Measurements from ENCODE around the gene RNU11. TPM values are rescaled to one million over a fixed set of nuclear protein-coding genes. Genes with fewer than 3 reads are reported as not detected.

The RNU11 gene
- total and polyA plus RNA-seq, 2 experiments from 2014 or later, result not detected

DNA sequence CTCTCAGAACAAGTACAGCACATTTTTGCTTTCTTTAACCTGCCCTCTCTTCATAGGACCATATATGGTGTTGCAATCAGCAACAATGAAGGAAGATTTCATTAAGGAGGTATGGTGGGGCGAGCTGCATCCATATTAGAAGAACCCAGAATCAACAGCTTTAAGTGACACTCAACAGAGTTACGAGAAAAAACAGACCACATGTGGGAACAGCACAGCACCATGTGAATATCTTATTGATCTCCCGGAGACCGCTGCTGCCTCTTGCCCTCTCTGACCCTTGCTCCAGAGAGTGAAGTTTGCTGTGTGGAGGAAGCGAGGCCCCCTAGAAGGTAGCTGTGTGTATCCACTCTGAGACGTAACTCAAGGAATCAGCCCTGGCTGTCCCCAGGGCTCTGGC, 43.4 kb upstream of the RNU11 start:
- no peak overlapping the region for H3K4me3 ChIP-seq
- H3K27ac Mint-ChIP-seq, result no peak overlapping the region
- no peak for ATAC-seq

More for the DNA sequence above, 43.4 kb upstream of the RNU11 start:
- Histone ChIP-seq H3K27ac (ENCODE audit: low read depth) (0 out of 2 replicates have a peak overlapping the region, but pooled peaks have one; percentile 66), H3F3A (replicated peaks; ENCODE audit: low read depth) (peaks cover 17% of the 10 kb centered on the region; the same call in 1 of the 2 replicates), H3K9me2 (ENCODE audit: insufficient read depth) (no peaks in the 10 kb centered on the region), H4K20me1 (replicated peaks; ENCODE audit: insufficient read depth) (no peaks in the 10 kb centered on the region), H3K4me2 (no peak overlapping the region), H3K36me3 (ENCODE audit: insufficient read depth) (peaks cover 17% of the 10 kb centered on the region; the same call in 1 of the 2 replicates), H3K4me1 (ENCODE audit: insufficient read depth) (no peaks in the 10 kb centered on the region; the same call in 1 of the 2 replicates), H3K79me2 (replicated peaks; ENCODE audit: insufficient read depth) (no peaks in the 10 kb centered on the region), H3K27me3 (ENCODE audit: insufficient read depth) (no peaks in the 10 kb centered on the region), H2AFZ (no peak overlapping the region)
- Mint-ChIP-seq H3K27me3 (ENCODE audit: insufficient read depth, low read depth, poor library complexity) (no peaks in the 10 kb centered on the region), H3K4me1 (peaks cover 7% of the 10 kb centered on the region; the same call in 2 of the 3 replicates), H3K4me3 (no peak overlapping the region), H3K36me3 (ENCODE audit: low read depth) (peaks cover 17% of the 10 kb centered on the region), H3K9me3 (no peaks in the 10 kb centered on the region)
- TF ChIP-seq, protein P1, sequence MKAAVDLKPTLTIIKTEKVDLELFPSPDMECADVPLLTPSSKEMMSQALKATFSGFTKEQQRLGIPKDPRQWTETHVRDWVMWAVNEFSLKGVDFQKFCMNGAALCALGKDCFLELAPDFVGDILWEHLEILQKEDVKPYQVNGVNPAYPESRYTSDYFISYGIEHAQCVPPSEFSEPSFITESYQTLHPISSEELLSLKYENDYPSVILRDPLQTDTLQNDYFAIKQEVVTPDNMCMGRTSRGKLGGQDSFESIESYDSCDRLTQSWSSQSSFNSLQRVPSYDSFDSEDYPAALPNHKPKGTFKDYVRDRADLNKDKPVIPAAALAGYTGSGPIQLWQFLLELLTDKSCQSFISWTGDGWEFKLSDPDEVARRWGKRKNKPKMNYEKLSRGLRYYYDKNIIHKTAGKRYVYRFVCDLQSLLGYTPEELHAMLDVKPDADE (IDR thresholded peaks at IDR 0.05), result no peak
- TF ChIP-seq EZH2phosphoT487 (IDR thresholded peaks at IDR 0.05; ENCODE audit: unreplicated experiment), result no peak
- no peak for TF ChIP-seq CREB1 (CRISPR knock-in tag; IDR thresholded peaks at IDR 0.05; ENCODE audit: low read depth)
- TF ChIP-seq ZNF331 (CRISPR knock-in tag; IDR thresholded peaks at IDR 0.05; ENCODE audit: low read depth), result no peak
- no peak for TF ChIP-seq ZNF114 (CRISPR knock-in tag; IDR thresholded peaks at IDR 0.05)
- no peak for TF ChIP-seq CTCF (conservative IDR thresholded peaks at IDR 0.05; ENCODE audit: low read depth in 2 of 2)
- no peak for TF ChIP-seq JUNB (IDR thresholded peaks at IDR 0.05; ENCODE audit: unreplicated experiment)
- TF ChIP-seq, protein P2, sequence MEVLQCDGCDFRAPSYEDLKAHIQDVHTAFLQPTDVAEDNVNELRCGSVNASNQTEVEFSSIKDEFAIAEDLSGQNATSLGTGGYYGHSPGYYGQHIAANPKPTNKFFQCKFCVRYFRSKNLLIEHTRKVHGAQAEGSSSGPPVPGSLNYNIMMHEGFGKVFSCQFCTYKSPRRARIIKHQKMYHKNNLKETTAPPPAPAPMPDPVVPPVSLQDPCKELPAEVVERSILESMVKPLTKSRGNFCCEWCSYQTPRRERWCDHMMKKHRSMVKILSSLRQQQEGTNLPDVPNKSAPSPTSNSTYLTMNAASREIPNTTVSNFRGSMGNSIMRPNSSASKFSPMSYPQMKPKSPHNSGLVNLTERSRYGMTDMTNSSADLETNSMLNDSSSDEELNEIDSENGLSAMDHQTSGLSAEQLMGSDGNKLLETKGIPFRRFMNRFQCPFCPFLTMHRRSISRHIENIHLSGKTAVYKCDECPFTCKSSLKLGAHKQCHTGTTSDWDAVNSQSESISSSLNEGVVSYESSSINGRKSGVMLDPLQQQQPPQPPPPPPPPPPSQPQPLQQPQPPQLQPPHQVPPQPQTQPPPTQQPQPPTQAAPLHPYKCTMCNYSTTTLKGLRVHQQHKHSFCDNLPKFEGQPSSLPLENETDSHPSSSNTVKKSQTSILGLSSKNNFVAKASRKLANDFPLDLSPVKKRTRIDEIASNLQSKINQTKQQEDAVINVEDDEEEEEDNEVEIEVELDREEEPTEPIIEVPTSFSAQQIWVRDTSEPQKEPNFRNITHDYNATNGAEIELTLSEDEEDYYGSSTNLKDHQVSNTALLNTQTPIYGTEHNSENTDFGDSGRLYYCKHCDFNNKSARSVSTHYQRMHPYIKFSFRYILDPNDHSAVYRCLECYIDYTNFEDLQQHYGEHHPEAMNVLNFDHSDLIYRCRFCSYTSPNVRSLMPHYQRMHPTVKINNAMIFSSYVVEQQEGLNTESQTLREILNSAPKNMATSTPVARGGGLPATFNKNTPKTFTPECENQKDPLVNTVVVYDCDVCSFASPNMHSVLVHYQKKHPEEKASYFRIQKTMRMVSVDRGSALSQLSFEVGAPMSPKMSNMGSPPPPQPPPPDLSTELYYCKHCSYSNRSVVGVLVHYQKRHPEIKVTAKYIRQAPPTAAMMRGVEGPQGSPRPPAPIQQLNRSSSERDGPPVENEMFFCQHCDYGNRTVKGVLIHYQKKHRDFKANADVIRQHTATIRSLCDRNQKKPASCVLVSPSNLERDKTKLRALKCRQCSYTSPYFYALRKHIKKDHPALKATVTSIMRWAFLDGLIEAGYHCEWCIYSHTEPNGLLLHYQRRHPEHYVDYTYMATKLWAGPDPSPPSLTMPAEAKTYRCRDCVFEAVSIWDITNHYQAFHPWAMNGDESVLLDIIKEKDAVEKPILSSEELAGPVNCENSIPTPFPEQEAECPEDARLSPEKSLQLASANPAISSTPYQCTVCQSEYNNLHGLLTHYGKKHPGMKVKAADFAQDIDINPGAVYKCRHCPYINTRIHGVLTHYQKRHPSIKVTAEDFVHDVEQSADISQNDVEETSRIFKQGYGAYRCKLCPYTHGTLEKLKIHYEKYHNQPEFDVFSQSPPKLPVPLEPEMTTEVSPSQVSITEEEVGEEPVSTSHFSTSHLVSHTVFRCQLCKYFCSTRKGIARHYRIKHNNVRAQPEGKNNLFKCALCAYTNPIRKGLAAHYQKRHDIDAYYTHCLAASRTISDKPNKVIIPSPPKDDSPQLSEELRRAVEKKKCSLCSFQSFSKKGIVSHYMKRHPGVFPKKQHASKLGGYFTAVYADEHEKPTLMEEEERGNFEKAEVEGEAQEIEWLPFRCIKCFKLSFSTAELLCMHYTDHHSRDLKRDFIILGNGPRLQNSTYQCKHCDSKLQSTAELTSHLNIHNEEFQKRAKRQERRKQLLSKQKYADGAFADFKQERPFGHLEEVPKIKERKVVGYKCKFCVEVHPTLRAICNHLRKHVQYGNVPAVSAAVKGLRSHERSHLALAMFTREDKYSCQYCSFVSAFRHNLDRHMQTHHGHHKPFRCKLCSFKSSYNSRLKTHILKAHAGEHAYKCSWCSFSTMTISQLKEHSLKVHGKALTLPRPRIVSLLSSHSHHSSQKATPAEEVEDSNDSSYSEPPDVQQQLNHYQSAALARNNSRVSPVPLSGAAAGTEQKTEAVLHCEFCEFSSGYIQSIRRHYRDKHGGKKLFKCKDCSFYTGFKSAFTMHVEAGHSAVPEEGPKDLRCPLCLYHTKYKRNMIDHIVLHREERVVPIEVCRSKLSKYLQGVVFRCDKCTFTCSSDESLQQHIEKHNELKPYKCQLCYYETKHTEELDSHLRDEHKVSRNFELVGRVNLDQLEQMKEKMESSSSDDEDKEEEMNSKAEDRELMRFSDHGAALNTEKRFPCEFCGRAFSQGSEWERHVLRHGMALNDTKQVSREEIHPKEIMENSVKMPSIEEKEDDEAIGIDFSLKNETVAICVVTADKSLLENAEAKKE (CRISPR knock-in tag; IDR thresholded peaks at IDR 0.05), result no peak
- no peak for TF ChIP-seq STAT1 (IDR thresholded peaks at IDR 0.05; ENCODE audit: unreplicated experiment)
- no peak for TF ChIP-seq EZH2 (IDR thresholded peaks at IDR 0.05; ENCODE audit: low read depth, unreplicated experiment)
- TF ChIP-seq NANOG (IDR thresholded peaks at IDR 0.05; ENCODE audit: borderline replicate concordance), result no peak
- TF ChIP-seq, protein P3, sequence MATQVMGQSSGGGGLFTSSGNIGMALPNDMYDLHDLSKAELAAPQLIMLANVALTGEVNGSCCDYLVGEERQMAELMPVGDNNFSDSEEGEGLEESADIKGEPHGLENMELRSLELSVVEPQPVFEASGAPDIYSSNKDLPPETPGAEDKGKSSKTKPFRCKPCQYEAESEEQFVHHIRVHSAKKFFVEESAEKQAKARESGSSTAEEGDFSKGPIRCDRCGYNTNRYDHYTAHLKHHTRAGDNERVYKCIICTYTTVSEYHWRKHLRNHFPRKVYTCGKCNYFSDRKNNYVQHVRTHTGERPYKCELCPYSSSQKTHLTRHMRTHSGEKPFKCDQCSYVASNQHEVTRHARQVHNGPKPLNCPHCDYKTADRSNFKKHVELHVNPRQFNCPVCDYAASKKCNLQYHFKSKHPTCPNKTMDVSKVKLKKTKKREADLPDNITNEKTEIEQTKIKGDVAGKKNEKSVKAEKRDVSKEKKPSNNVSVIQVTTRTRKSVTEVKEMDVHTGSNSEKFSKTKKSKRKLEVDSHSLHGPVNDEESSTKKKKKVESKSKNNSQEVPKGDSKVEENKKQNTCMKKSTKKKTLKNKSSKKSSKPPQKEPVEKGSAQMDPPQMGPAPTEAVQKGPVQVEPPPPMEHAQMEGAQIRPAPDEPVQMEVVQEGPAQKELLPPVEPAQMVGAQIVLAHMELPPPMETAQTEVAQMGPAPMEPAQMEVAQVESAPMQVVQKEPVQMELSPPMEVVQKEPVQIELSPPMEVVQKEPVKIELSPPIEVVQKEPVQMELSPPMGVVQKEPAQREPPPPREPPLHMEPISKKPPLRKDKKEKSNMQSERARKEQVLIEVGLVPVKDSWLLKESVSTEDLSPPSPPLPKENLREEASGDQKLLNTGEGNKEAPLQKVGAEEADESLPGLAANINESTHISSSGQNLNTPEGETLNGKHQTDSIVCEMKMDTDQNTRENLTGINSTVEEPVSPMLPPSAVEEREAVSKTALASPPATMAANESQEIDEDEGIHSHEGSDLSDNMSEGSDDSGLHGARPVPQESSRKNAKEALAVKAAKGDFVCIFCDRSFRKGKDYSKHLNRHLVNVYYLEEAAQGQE (IDR thresholded peaks at IDR 0.05; ENCODE audit: unreplicated experiment), result no peak
- no peak for TF ChIP-seq POLR2AphosphoS5 (IDR thresholded peaks at IDR 0.05; ENCODE audit: low read depth)
- DNase-seq (ENCODE audit: low spot score), result no peak

Data from GM23338 (cell line).